Measurements from ENCODE around the gene NADSYN1.
A peak's percentile ranks its signal among the peaks of the same experiment; 100 is the strongest.
"Not testable (repeated sequence)": the region's sequence is repeated elsewhere in the genome, so short reads cannot be mapped to it uniquely, and the experiment has no call there.

NADSYN1 gene

DNA sequence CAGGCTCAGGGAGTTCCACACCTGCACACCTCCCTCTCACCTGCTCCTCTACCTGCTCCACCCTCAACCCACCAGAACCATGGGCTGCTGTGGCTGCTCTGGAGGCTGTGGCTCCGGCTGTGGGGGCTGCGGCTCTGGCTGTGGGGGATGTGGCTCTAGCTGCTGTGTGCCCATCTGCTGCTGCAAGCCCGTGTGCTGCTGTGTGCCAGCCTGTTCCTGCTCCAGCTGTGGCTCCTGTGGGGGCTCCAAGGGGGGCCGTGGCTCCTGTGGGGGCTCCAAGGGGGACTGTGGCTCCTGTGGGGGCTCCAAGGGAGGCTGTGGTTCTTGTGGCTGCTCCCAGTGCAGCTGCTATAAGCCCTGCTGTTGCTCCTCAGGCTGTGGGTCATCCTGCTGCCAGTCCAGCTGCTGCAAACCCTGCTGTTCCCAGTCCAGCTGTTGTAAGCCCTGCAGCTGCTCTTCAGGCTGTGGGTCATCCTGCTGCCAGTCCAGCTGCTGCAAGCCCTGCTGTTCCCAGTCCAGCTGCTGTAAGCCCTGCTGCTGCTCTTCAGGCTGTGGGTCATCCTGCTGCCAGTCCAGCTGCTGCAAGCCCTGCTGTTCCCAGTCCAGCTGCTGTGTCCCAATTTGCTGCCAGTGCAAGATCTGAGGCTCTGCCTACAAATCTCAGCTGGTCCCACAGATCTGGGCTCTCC lies 85.1 kb downstream of the NADSYN1 start, which contains the start of gene KRTAP5-8:
KRTAP5-8 (plus strand) TSS at position 49 of the 689 bp plus-strand sequence; CDS start at position 80, 31 bp downstream.
- in situ Hi-C loops (cut with MboI; ENCODE audit: low pct_unique_long_range_greater_than_20kb, low sequenced_read_pairs); DNase-seq: not testable (repeated sequence)

- DNase-seq: no peak
- in situ Hi-C loops (cut with MboI; ENCODE audit: low pct_unique_long_range_greater_than_20kb, low sequenced_read_pairs): no loop called here
These were observed 85.6 kb downstream of the NADSYN1 start for GRCh38 chr11:71538666-71538990.

- in situ Hi-C loops (cut with MboI; ENCODE audit: low pct_unique_long_range_greater_than_20kb, low sequenced_read_pairs): no loop called here
- DNase-seq: no peak
These were observed 86.0 kb downstream of the NADSYN1 start for GRCh38 chr11:71539017-71539416.

GRCh38 chr11:71539971-71540370 lies 87.0 kb downstream of the NADSYN1 start:
- DNase-seq; in situ Hi-C loops (cut with MboI; ENCODE audit: low pct_unique_long_range_greater_than_20kb, low sequenced_read_pairs): not testable (repeated sequence)

DNA sequence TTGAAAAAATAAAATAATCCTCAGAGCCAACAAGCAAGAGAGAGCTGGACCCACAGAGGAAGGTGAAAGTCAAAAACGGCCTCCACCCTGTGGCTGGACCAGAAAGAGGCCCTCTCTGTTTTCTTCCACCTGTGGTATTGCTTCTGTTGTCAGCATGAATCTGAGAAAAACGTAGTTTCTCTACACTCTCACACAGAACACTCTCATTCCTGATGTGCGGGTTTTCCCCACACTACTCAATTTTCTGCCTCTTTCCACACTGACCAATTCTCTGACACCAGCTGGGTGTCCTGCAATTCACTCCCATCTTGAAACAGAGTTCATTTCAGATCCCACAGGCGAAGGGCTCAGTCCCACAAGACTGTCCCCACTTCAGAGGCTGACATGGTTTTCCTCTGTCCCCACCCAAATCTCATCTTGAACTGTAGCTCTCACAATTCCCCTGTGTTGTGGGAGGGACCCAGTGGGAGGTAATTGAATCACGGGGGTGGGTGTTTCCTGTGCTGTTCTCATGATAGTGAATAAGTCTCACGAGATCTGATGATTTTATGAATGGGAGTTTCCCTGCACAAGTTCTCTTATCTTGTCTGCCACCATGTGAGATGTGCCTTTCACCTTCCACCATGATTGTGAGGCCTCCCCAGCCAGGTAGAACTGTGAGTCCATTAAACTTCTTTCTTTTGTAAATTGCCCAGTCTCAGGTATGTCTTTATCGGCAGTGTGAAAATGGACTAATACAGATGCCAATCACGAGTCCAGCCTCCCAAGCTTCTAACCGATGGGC lies 87.7 kb downstream of the NADSYN1 start:
- in situ Hi-C loops (cut with MboI; ENCODE audit: low pct_unique_long_range_greater_than_20kb, low sequenced_read_pairs); DNase-seq: not testable (repeated sequence)

DNA sequence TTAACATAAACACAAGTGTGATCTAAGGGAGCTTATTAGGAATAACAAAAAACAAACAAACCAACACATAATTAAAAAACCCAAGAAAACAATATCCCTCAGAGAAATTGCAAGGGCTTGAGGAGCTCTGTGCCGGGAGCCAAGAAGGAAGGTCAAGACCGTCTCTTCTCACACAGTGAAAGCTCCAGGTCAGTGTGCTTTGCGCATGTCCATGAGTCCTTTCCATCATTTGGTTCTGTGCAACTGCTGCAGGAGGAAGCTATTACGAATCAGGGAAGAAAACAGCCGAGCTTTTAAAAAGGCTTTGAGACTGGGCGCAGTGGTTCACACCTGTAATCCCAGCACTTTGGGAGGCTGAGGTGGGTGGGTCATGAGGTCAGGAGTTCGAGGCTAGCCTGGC lies 89.4 kb downstream of the NADSYN1 start:
- in situ Hi-C loops (cut with MboI; ENCODE audit: low pct_unique_long_range_greater_than_20kb, low sequenced_read_pairs): no loop called here
- no peak for DNase-seq

DNA sequence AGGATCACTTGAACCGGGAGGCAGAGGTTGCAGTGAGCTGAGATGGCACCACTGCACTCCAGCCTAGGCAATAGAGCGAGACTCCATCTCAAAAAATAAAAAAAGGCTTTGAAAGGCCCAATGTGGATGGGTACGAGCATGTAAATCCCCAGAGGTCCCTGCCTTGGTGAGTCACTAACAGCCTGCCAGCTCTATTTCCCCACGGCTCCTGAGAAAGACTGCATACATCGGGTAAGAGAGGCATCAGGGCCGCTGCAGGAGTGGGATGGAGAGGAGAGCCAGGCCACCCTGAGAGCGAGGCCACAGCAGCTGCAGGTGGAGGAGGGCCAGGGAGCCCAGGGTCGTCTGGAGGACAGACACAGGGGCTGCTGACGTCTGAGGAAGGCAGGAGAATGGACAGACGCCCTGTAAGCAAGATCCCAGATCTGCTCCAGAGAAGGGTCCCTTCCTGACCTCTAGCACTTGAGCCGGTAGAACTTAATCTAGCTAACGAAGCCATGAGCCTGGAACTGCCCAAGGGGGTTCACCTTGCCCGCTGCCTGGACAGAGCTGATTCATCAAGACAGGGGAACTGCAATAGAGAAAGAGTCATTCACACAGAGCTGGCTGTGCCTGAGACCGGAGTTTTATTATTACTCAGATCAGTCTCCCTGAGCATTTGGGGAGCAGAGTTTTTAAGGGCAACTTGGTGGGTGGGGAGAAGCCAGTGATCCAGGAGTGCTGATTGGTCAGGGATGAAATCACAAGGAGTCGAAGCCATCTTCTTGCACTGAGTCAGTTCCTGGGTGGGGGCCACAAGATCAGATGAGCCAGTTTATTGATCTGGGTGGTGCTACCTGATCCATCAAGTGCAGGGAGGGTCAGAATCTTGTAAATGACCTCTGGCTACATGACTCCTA lies 90.1 kb downstream of the NADSYN1 start:
- DNase-seq: no peak
- in situ Hi-C loops (cut with MboI; ENCODE audit: low pct_unique_long_range_greater_than_20kb, low sequenced_read_pairs): no loop called here

GRCh38 chr11:71543866-71544265 lies 90.9 kb downstream of the NADSYN1 start:
- DNase-seq: peak; percentile 81
- in situ Hi-C loops (cut with MboI; ENCODE audit: low pct_unique_long_range_greater_than_20kb, low sequenced_read_pairs): no loop called here

DNA sequence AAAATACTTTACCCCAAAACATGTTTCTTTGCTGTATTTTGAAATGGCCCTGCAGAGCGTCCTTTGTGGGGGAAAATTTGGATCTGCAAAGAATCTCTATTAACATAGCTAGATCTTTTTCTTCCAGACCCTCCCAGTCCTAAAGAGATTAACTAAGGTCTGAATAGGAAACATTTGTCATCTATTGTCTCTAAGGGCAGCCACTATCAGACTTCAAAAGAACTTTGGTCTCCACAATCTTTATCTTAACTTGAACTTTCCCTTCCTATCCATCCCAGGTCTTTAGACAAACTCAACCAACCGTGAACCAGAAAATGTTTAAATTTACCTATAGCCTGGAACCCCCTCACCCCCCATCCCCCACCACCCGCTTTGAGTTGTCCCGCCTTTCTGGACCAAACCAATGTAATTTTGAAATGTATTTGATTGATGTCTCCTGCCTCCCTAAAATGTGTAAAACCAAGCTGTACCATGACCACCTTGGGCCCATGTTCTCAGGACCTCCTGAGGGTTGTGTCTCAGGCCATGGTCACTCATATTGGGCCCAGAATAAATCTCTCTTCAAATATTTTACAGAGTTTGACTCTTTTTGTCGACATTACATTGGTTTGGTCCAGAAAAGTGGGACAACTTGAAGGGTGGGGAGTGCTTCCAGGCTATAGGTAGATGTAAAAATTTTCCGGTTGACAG lies 91.7 kb downstream of the NADSYN1 start:
- no peak for DNase-seq
- in situ Hi-C loops (cut with MboI; ENCODE audit: low pct_unique_long_range_greater_than_20kb, low sequenced_read_pairs): no loop called here

DNA sequence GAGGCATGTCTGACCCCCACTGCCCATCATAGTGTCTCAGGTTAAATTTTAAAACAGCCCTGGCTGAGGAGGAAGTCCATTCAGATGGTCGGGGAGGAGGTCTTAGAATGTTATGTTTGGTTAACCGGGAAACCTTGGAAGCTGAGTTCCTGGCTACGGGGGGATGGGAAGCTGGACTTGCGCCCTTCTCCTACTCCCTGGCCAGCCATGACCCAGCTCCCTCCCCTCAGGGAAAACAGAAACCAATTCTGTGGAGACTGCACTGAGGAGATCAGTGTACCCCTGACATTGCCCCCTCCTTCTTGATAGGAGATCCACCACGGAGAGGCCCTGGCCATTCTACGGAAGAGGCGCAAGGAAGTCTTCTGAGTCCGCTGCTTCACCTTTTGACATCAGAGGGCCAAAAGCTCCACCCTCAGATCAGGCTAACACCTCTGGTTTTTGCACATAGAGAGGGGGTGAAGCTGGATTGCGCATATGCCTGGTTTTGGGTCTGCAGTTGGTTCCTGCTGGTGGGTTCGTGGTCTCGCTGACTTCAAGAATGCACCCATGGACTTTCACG lies 92.5 kb downstream of the NADSYN1 start:
- in situ Hi-C loops (cut with MboI; ENCODE audit: low pct_unique_long_range_greater_than_20kb, low sequenced_read_pairs): no loop called here
- DNase-seq: no peak

DNA sequence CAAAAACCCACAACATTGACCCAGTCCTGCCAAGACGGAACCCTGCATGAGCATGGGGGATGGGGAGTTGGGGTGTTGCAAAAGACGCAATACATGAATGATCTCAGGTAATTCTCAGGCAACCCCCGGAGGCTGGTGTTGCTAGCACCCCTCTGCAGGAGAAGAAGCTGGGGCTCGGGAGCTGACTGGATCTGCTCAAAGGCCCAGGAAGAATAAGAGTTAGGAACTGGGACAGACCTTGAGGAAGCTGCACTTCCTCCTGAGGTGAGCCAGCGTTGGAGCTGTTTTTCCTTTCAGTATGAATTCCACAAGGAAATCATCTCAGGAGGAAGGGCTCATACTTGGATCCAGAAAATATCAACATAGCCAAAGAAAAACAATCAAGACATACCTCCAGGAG lies 95.1 kb downstream of the NADSYN1 start, which contains the start of gene KRTAP5-9:
KRTAP5-9 (plus strand) TSS at position 301 of the 400 bp plus-strand sequence. CDS start 238 bp downstream, outside the sequence.
- DNase-seq: no peak
- in situ Hi-C loops (cut with MboI; ENCODE audit: low pct_unique_long_range_greater_than_20kb, low sequenced_read_pairs): no loop called here

DNA sequence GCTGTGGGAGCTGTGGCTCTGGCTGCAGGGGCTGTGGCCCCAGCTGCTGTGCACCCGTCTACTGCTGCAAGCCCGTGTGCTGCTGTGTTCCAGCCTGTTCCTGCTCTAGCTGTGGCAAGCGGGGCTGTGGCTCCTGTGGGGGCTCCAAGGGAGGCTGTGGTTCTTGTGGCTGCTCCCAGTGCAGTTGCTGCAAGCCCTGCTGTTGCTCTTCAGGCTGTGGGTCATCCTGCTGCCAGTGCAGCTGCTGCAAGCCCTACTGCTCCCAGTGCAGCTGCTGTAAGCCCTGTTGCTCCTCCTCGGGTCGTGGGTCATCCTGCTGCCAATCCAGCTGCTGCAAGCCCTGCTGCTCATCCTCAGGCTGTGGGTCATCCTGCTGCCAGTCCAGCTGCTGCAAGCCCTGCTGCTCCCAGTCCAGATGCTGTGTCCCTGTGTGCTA lies 95.7 kb downstream of the NADSYN1 start:
- in situ Hi-C loops (cut with MboI; ENCODE audit: low pct_unique_long_range_greater_than_20kb, low sequenced_read_pairs): no loop called here
- DNase-seq: no peak
